GM03348 (cell line): ENCODE data around the gene VAMP7.
"Not testable (repeated sequence)": the region's sequence is repeated elsewhere in the genome, so short reads cannot be mapped to it uniquely, and the experiment has no call there.

Source experiments
- DNase-seq: peaks from one replicate; pipeline ENCODE4 v3.0.0; 2012; ENCODE audit warnings: low spot score

VAMP7 gene

DNA sequence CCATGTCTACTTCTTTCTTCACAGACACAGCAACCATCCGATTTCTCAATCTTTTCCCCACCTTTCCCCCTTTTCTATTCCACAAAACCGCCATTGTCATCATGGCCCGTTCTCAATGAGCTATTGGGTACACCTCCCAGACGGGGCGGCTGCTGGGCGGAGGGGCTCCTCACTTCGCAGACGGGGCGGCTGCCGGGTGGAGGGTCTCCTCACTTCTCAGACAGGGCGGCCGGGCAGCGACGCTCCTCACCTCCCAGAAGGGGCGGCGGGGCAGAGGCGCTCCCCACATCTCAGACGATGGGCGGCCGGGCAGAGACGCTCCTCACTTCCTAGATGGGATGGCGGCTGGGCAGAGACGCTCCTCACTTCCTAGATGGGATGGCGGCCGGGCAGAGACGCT is 26.5 kb downstream of the VAMP7 start:
- not testable (repeated sequence) for DNase-seq

DNA sequence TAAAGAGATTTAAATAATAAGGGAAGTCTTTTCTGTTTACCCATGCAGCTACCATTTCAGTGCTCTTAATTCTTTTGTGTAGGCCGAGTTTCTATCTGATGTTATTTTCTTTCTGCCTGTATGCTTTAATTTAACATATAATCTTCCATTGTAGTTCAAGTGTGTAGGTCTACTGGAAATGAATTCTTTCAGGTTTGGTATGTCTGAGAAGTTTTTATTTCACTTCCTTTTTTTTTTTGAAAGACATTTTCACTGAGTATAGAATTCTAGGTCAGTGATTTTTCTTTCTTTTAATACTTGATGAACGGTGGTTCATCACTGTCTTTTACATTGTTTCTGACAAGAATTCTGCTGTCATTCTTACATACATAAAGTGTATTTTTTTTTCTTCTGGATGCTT is 42.1 kb downstream of the VAMP7 start:
- no peak for DNase-seq

DNA sequence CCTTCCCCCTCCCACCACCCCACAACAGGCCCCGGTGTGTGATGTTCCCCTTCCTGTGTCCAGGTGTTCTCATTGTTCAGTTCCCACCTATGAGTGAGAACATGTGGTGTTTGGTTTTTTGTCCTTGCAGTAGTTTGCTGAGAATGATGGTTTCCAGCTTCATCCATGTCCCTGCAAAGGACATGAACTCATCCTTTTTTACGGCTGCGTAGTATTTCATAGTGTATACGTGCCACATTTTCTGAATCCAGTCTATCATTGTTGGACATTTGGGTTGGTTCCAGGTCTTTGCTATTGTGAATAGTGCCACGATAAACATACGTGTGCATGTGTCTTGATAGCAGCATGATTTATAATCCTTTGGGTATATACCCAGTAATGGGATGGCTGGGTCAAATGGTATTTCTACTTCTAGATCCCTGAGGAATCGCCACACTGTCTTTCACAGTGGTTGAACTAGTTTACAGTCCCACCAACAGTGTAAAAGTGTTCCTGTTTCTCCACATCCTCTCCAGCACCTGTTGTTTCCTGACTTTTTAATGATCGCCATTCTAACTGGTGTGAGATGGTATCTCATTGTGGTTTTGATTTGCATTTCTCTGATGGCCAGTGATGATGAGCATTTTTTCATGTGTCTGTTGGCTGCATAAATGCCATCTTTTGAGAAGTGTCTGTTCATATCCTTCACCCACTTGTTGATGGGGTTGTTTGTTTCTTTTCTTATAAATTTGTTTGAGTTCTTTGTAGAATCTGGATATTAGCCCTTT is 49.9 kb downstream of the VAMP7 start:
- not testable (repeated sequence) for DNase-seq

DNA sequence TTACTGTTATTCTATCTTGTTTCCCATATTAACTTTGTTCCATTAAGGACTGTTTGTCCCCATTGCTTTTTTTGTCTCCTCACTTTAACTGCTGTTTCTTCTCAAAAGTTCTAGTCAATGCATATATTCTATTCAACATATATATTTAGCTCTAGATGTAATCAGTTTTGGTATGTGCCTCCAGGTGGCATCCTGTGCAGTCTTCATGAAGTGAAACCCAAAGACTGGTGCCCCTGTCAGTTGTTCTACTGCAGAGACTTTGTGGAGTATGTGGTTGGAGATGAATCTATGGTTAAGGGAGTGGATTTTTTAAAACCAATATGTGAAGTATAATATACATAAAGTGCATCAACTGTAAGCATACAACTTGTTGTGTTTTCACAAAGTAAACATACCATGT is 57.0 kb downstream of the VAMP7 start:
- no peak for DNase-seq

DNA sequence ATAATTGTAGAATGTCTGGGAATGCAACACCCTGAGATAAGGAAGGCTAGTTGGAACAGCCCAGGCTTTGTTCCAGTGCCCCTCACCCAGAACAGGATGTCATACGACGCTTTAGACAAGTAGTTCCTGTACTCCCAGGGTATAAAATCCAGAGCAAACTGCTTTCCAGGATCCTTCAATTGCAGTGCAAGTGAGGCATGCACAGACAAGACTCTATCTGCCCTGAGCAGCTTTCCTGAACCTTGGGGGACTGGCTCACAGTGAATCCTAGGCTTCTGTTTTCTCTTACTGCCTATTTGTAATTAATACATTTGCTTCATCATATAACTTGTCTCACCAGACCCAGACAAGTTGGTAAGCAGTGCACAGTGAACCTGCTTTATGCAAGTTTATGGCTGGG is 68.0 kb downstream of the VAMP7 start:
- DNase-seq: no peak

DNA sequence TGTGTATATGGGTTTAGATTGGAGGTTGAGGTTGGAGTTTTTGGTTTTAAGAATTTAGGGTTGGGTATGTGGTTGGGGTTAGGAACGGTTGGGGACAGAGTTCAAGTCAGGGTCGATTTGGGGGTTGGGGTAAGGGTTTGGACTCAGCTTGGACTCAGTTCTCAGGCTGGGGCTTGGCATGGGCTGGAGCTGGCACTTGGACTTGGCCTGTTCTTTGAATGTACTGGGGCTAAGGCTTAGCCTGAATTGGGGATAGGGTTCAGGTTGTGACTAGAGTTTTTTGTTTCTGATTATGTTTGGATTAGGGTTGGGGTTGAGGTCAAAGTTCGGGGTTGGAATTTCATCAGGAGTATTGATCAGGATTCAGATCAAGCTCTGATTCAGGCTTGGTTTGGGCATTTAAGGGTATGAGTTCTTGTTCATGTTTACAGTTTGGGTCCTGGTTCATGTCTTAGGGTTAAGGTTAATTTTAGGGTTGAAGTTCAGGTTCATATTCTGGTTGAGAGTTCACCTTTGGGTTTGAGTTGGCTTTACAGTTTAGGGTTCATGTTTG is 70.2 kb downstream of the VAMP7 start:
- DNase-seq: no peak

DNA sequence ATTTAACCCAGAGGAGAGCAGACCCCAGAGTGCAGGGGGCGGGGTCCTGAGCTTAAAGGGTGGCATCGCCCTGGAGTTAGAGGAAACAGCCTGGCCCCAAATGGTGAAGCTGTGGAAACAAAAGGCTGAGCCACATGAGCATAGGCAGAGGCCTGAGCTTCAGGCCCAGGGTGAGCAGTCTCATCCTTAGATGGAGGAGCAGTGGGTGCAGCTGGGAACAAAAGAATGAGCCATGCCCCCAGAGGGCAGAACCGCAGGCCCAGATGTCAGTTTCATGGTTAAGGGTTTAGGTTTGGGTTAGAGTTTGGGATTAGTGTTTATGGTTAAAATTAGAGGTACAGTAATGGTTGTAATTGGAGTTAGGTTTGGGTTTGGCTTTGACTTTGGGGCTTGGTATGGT is 71.9 kb downstream of the VAMP7 start:
- DNase-seq: no peak

DNA sequence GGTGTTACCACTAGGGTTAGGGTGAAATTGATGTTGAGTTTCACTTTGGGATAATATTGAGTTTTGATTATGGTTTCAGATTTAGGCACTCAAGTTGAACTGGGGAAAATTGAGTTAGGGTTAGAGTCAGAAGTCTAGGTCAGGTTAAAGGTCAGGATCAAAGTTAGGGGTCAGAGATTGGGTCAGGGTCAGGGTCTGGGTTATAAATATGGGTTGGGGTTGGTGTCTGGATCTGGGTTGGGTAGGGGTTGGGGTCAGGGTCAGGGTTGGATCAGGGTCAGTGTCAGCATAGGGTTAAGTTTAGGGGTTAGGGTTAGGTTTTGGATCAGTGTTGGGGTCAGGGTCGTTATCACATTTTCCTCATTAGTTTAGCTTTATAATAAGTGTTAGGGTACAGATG is 73.6 kb downstream of the VAMP7 start:
- no peak for DNase-seq

DNA sequence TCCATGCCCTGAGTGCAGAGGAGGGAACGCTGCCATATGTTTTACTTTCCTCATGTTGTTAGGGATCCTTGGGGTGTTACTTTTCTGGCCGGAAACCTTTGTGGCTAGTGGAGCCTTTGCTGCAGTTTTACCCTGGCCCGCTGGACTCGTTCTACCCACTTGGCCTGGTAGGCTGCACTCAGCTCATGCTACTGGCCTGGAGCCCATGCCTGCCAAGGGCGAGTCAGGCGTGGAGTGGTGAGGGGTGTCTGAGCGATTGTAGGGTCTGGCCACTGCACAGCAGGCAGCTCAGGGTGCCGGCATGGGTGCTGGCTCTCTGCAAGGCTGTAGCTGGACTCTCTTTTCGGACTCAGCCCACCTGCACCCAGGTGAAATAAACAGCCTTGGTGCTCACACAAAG is 75.0 kb downstream of the VAMP7 start:
- no peak for DNase-seq

DNA sequence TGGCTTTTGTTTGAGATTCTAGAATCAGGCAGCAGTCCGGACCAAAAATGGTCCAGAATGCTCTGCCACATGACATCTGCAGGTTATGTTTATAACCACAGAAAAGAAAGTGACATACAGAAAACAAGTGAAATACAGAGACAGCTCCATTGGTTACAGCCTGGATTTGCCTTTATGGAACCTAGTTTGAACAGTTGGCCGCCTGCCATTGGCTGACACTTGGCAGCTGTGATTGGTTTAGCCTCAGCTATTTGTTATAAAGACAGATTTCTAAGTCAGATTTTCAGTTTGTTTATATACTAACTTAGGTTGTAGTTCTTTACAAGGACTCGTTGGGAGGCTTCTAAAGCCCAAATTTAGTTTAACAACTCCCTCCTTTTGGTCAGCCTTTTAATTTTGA is 75.5 kb downstream of the VAMP7 start:
- no peak for DNase-seq

DNA sequence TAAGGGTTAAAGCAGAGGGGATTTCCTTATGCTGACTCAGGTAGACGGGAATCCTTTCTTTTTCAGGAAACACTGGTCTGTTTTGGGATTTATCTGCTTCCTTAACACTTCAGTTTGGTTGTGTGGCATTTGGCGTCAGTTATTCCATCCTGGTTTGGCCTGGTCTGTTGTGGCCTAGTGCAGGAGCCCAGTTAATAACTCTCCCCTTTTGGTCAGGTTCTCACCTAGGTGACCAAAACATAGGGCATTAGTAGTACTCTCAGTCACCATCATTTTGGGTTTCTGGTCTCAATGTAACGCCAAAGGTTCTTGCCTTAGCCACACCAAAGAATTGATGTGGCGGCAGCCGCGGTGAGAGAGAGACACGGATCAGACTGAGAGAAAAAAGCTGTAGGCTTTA is 76.7 kb downstream of the VAMP7 start:
- DNase-seq: no peak

DNA sequence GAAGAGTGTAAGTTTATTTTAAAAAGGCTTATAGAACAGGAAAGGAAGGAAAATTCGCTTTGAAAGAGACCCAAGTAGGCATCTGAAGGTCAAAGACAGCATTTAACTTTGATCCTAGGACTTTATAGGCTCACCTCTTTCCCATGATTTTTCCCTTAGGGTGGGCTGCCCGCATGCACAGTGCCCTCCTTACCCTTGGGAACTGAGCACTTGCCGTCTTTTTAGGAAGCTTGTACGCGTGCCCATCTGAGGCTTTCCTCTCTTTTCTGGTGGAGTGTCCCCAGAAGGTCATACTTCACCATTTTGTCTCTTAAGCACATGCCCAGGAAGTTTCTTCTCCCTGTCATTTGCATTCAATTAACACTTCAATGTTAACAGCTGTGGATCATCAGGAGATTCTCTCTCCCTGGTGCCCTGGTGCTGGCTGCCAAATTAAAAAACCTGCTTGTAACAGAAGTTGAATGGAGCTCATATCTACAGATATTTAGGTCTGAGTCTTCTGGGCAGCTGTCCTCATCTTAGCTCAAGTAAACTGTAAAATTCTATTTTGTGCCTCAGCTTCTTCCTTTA is 78.0 kb downstream of the VAMP7 start:
- no peak for DNase-seq

DNA sequence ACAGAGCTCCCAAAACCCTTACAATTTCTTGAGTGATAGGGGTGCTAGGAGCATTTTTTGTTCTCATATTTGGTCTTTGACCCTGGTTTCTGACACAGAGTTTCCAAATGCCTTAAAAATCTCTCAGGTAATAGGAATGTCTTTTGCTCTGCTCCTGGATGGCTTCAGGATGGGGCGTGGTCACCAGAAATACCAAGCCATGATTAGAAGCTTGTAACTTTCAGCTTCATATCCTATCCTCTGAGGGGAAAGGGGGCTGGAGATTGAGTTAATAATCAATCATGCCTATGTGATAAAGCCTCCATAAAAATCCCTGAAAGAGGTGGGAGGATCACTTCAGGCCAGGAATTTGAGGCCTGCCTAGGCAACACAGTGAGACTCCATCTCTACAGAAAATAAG is 81.8 kb downstream of the VAMP7 start:
- no peak for DNase-seq

DNA sequence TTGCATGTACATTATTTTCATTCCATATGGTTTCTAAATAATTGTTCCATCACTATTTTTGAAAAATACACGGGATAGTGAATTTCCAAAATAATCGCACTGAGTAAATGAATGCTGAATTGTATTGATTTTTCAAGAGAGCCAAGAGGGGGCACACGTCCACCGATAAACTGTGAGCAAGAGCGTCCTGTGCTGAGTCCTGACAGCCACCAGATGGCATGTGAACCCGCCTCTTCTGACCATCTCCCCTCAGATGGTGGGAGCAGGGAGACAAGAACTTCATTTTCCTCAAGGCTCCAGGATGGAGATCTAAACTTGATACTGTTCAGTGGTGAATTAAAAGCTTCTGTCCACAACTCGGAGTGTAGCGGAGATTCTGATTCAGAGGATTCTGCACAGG is 85.7 kb downstream of the VAMP7 start:
- no peak for DNase-seq

DNA sequence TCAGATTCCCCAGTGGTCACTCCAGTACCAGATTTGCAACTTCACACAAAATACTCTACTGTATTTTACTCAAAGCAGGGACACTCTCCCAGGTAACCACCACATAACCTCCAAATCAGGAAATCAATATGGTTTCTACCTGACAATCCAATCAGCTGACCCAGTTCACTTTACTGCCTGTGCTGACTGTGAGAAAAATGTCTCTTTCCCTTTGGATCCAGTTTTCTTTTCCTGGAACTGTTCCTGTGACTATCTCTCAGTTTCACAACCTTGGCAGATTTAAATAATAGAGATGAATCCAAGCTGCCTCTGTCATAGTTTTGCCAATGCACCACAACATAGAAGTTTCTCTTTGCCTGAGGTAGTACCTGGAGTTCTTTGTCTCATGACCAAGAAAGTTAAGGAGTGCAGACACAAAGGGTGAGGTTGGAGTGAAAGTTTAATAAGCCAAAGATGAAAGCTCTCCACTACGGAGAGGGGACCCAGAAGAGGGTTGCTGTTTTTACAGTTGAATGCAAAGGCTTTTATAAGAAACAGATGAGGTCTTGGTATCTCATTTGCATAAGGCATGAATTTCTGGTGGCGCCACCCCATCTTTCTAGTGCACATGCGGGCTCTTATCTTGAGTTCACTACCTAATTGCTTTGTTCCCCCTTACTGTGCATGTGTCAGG is 86.6 kb downstream of the VAMP7 start:
- no peak for DNase-seq

DNA sequence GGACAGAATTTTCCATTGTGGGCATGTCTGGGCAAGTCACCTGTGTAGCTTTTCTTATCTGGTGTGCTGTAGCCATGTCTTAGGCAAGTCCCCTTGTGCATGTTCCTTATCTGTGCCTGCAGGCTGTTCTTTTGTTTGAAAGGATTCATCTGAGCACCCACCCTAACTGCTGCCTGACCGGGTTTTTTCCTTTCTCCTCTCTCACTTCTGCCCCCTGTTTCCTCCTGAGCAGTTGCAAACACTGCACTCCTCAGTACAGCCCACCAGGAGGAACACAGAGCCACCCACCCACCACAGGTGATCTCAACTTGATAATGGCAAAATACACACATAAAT is 87.1 kb downstream of the VAMP7 start:
- DNase-seq: no peak

DNA sequence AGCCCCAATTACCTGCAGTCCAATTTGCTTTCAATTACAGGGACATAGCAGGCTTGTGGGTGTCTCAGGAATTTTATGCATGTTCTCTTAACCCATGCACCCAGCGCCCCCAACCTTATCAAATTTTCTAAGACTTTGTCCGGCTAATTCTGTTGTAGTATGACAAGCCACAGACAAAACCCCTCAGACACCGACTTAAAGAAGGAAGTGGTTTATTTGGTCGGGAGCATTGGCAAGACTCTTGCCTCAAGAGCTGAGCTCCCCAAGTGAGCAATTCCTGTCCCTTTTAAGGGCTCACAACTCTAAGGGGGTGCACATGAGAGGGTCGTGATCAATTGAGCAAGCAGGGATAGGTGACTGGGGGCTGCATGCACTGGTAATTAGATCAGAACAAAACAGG is 87.6 kb downstream of the VAMP7 start:
- DNase-seq: no peak

DNA sequence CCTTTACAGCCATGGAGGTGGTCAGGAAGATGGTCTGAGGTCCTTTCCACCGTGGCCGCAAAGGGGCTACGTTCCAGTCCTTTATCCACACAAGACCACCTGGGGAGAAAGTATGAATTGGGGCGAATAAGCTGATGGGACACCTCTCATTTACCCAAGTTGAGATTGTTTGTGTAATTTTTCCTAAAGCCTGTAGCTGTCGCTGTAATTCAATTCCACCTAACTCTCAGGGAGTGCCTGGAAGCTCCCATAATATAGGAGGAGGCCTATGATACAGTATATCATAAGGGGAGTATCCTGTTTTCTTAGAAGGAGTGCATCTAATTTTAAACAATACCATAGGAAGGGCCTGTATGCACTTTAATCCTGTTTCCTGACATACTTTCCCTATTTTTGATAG is 90.5 kb downstream of the VAMP7 start:
- DNase-seq: not testable (repeated sequence)

DNA sequence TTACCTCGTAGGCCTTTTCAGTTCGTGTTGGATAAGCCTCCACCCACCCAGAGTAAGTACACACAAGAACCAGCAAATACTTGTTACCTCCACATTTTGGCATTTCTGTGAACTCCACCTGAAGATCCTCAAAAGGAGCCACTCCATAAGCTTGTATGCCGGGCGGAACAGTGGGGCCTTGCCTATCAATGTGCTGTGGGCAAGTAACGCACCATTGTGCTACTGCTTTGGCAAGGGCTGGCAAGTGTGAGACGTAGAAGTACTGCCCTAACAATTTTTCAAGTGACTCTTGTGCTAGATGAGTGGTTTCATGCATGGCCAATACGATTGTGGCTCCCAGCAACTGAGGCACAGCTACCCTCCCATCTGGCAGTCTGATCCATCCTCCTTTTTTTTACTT is 91.1 kb downstream of the VAMP7 start:
- not testable (repeated sequence) for DNase-seq

DNA sequence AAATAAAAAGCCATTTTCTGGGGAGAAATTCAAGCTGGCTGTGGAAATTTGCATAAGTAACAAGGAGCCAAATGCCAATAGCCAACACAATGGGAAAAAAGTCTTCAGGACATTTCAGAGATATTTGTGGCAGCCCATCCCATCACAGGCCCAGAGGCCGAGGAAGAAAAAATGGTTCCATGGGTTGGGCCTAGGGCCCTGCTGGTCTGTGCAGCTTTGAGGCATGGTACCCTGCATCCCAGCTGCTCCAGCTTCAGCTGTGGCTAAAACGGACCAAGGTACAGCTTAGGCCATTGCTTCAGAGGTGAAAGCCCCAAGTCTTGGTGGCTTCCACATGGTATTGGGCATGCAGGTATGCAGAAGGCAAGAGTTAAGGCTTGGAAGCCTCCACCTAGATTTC is 102.2 kb downstream of the VAMP7 start:
- no peak for DNase-seq

DNA sequence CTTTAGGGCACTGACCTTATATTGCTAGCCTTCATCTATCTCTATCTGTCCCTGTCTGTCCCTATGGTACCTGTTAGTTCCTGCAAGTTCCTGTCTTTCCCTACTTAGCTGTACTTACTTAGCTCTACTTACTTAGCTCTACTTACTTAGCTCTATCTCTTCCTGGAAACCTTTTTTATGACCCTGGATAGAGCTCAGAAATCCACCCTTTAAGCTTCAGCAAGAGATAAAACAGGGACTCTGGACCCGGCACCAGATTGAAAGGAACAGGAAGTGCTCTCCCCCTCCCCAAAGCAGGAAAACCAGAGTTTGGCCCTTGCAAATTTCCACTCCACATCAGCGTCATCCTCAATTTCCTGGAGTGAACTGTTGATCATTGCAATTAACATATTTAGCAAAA is 104.1 kb downstream of the VAMP7 start:
- DNase-seq: no peak

DNA sequence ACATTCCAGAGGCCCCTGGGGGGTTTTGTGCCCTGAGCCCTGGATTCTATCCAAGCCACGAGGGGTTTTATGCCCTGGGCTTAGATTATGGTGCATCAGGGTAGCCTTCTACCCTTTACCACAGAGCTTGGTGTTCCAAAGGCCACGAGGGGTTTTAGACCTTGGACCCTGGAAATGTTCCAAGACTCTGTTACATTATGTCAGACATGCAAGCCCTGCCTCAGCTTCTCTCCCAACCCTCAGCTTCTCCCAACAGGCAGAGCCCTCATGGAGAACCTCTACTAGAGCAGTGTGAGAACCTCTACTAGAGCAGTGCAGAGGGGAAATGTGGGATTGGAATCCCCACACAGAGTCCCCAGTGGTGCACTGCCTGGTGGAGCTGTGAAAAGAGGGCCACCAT is 105.8 kb downstream of the VAMP7 start:
- DNase-seq: not testable (repeated sequence)

DNA sequence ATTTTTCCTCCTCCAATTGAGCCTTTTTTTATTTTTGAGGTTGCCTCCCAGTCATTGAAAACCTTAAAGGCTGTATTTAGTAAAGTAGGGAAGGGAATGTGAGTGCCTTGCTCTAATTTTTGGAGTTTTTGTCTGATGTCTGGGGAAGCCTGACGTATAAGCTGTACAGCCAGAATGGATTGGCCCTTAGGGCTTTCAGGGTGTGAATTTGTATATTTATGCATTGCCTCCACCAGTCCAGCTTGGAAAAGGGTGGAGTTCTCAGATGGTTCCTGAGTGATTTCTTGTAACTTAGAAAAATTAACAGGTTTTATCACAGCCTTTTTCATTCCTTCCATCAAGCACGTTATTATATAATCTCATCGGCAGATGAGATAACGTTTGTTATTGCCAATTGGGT is 107.7 kb downstream of the VAMP7 start:
- no peak for DNase-seq
